ENCODE measurements around the gene DDR1. TPM values are rescaled to one million over a fixed set of nuclear protein-coding genes. Genes with fewer than 3 reads are reported as not detected.
"Not testable (repeated sequence)": the region's sequence is repeated elsewhere in the genome, so short reads cannot be mapped to it uniquely, and the experiment has no call there.

The DDR1 gene
- total and polyA plus RNA-seq, 2 donors from 2014 or later = 95.8 to 362 TPM

DNA sequence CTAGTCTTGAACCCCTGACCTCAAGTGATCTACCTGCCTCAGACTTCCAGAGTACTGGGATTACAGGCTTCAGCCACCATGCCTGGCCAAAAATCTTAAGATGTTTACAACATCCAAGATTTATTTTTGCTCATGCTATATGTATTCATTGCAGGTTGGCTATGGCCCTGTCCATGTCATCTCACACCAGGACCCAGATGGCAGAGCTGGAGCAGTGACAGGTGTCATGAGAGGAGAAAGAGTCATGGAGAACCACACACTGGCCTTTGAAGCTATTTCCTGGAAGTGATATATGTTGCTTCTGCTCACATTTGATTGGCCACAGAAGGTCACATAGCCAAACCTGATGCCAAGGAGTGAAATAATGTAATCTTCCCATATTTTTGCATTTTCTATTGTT is 13.8 kb upstream of the DDR1 start:
- Histone ChIP-seq H3K27me3 (ENCODE audit: control insufficient read depth, insufficient read depth, low read length) (no peaks in the 10 kb centered on the region), H3K9ac (ENCODE audit: low read length in 3 of 3) (no peak overlapping the region), H3K4me3 (ENCODE audit: low read length in 3 of 3) (no peak overlapping the region), H3K4me1 (ENCODE audit: control insufficient read depth in 2 of 3, insufficient read depth in 2 of 3, low read depth in 1 of 3, low read length in 3 of 3) (no peaks in the 10 kb centered on the region), H3K9me3 (ENCODE audit: control insufficient read depth in 2 of 3, insufficient read depth in 1 of 3, low read length in 3 of 3) (peaks cover 0 to 8% (median 0%) of the 10 kb centered on the region in 3 donors), H3K27ac (ENCODE audit: low read depth in 2 of 2, low read length in 2 of 2) (no peak overlapping the region), H3K36me3 (ENCODE audit: control insufficient read depth in 2 of 3, insufficient read depth in 3 of 3, low read length in 3 of 3) (no peaks in the 10 kb centered on the region)
- FAIRE-seq (no peak), DNase-seq (no peak)
- TF ChIP-seq, protein P1, sequence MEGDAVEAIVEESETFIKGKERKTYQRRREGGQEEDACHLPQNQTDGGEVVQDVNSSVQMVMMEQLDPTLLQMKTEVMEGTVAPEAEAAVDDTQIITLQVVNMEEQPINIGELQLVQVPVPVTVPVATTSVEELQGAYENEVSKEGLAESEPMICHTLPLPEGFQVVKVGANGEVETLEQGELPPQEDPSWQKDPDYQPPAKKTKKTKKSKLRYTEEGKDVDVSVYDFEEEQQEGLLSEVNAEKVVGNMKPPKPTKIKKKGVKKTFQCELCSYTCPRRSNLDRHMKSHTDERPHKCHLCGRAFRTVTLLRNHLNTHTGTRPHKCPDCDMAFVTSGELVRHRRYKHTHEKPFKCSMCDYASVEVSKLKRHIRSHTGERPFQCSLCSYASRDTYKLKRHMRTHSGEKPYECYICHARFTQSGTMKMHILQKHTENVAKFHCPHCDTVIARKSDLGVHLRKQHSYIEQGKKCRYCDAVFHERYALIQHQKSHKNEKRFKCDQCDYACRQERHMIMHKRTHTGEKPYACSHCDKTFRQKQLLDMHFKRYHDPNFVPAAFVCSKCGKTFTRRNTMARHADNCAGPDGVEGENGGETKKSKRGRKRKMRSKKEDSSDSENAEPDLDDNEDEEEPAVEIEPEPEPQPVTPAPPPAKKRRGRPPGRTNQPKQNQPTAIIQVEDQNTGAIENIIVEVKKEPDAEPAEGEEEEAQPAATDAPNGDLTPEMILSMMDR (IDR thresholded peaks at IDR 0.05; ENCODE audit: borderline replicate concordance, extremely low read depth, insufficient read depth) = no peak
- intact Hi-C loops (cut with DNase I) = loop anchor here (10.0 kb wide), 1 partner anchor 46 kb away; no protein-coding TSS in a partner anchor

DNA sequence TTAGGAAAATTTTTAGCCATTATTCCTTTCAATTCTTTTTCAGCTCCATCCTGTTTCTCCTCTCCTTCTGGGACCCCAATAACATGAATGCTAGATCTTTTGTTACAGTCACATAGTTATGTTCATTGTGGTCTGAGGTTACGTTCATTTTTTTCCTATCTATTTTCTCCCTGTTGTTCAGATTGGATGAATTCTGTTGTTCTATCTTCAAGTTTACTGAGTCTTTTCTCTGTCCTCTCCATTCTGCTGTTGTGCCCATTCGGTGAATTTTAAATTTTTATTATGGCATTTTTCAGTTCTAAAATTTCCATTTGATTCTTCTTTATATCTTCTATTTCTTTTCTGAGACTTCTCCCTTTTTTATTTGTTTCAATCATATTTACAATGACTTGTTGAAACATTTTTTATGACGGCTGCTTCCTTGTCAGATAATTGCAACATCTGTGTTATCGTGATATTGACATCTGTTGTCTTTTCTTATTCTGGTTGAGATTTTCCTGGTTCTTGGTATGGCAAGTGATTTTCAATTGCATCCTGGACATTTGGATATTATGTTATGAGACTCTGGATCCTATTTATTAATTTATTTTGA is 12.6 kb upstream of the DDR1 start:
- no peaks in the 10 kb centered on the region for H3K36me3 ChIP-seq (ENCODE audit: control insufficient read depth in 2 of 3, insufficient read depth in 3 of 3, low read length in 3 of 3)
- TF ChIP-seq, protein P1 (IDR thresholded peaks at IDR 0.05; ENCODE audit: borderline replicate concordance, extremely low read depth, insufficient read depth) = no peak
- DNase-seq (no peak), FAIRE-seq (no peak)
- H3K9me3 ChIP-seq (ENCODE audit: control insufficient read depth in 2 of 3, insufficient read depth in 1 of 3, low read length in 3 of 3) = peaks cover 0 to 8% (median 0%) of the 10 kb centered on the region in 3 donors
- no peak overlapping the region for H3K27ac ChIP-seq (ENCODE audit: low read depth in 2 of 2, low read length in 2 of 2)
- no peaks in the 10 kb centered on the region for H3K27me3 ChIP-seq (ENCODE audit: control insufficient read depth, insufficient read depth, low read length)
- peaks cover 0 to 3% (median 0%) of the 10 kb centered on the region in 3 donors for H3K4me1 ChIP-seq (ENCODE audit: control insufficient read depth in 2 of 3, insufficient read depth in 2 of 3, low read depth in 1 of 3, low read length in 3 of 3)
- no peak overlapping the region for H3K9ac ChIP-seq (ENCODE audit: low read length in 3 of 3)
- no peak overlapping the region for H3K4me3 ChIP-seq (ENCODE audit: low read length in 3 of 3)
- intact Hi-C loops (cut with DNase I) = loop anchor here (10.0 kb wide), 1 partner anchor 47 kb away; no protein-coding TSS in a partner anchor

DNA sequence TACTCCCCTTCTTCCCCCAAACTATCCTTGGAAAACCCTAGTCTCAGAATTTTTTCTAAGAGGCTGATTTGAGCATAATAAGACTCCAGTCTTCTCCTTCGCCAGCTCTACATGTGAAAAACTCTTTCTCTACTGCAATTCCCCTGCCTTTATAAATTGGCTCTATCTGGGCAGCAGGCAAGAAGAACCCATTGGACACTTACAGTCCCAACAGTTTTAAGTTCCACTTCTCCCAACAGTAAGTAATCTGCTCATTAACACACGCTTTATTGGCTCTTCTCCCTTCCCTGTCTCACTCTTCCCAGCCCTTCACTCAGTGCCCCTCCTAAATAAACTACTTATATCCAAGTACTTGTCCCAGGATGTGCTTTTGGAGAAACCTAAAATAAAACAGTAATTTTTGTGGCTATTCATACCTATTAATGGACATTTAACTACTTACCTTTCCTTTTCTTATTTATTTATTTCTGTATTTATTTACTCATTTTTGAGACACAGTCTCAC is 11.1 kb upstream of the DDR1 start:
- no peak overlapping the region for H3K4me3 ChIP-seq (ENCODE audit: low read length in 3 of 3)
- H3K27me3 ChIP-seq (ENCODE audit: control insufficient read depth, insufficient read depth, low read length) = no peaks in the 10 kb centered on the region
- TF ChIP-seq, protein P1 (IDR thresholded peaks at IDR 0.05; ENCODE audit: borderline replicate concordance, extremely low read depth, insufficient read depth) = no peak
- H3K27ac ChIP-seq (ENCODE audit: low read depth in 2 of 2, low read length in 2 of 2) = no peak overlapping the region
- peaks cover 0 to 5% (median 0%) of the 10 kb centered on the region in 3 donors for H3K4me1 ChIP-seq (ENCODE audit: control insufficient read depth in 2 of 3, insufficient read depth in 2 of 3, low read depth in 1 of 3, low read length in 3 of 3)
- no peaks in the 10 kb centered on the region for H3K36me3 ChIP-seq (ENCODE audit: control insufficient read depth in 2 of 3, insufficient read depth in 3 of 3, low read length in 3 of 3)
- intact Hi-C loops (cut with DNase I) = loop anchor here (10.0 kb wide), 1 partner anchor 48 kb away; no protein-coding TSS in a partner anchor
- no peak overlapping the region for H3K9ac ChIP-seq (ENCODE audit: low read length in 3 of 3)
- peaks cover 0 to 8% (median 0%) of the 10 kb centered on the region in 3 donors for H3K9me3 ChIP-seq (ENCODE audit: control insufficient read depth in 2 of 3, insufficient read depth in 1 of 3, low read length in 3 of 3)
- no peak for FAIRE-seq
- no peak for DNase-seq

DNA sequence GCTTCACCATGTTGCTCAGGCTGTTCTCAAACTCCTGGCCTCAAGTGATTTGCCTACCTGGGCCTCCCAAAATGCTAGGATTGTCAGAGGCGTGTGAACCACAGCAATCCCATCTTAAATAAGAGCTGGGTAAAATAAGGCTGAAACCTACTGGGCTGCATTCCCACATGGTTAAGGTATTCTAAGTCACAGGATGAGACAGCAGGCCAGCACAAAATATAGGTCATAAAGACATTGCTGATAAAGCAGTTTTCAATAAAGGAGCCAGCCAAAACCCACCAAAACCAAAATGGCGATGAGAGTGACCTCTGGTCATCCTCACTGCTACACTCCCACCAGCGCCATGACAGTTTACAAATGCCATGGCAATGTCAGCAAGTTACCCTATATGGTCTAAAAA is 10.5 kb upstream of the DDR1 start:
- intact Hi-C loops (cut with DNase I) = loop anchor here (10.0 kb wide), 1 partner anchor 49 kb away; no protein-coding TSS in a partner anchor
- H3K36me3 ChIP-seq (ENCODE audit: control insufficient read depth in 2 of 3, insufficient read depth in 3 of 3, low read length in 3 of 3) = not testable (repeated sequence)

More for the DNA sequence above, 10.5 kb upstream of the DDR1 start:
- not testable (repeated sequence) for H3K4me1 ChIP-seq (ENCODE audit: control insufficient read depth in 2 of 3, insufficient read depth in 2 of 3, low read depth in 1 of 3, low read length in 3 of 3); DNase-seq; H3K9me3 ChIP-seq (ENCODE audit: control insufficient read depth in 2 of 3, insufficient read depth in 1 of 3, low read length in 3 of 3); H3K27me3 ChIP-seq (ENCODE audit: control insufficient read depth, insufficient read depth, low read length); H3K9ac ChIP-seq (ENCODE audit: low read length in 3 of 3); H3K27ac ChIP-seq (ENCODE audit: low read depth in 2 of 2, low read length in 2 of 2); FAIRE-seq; H3K4me3 ChIP-seq (ENCODE audit: low read length in 3 of 3)
